H9 (cell line): ENCODE results near the gene LARP1. TPM values are rescaled to one million over a fixed set of nuclear protein-coding genes. Genes with fewer than 3 reads are reported as not detected.

ENCODE experiments used
- DNase-seq: peaks from one replicate; pipeline ENCODE4 v3.0.0-alpha.2; 2017
- H2AFZ ChIP-seq: one replicate; pipeline ENCODE4 v1.6.1; 2013; ENCODE audit warnings: mild to moderate bottlenecking, low read length, control low read depth, moderate library complexity
- H2AK5ac ChIP-seq: 2 replicates; pipeline ENCODE4 v1.6.1; 2013; ENCODE audit warnings: low read length, control low read depth, mixed read lengths; ENCODE audit not compliant: insufficient read length
- H2BK120ac ChIP-seq: one replicate; pipeline ENCODE4 v1.6.1; 2013; ENCODE audit warnings: low read depth, mild to moderate bottlenecking, low read length, control low read depth, inconsistent platforms; ENCODE audit not compliant: poor library complexity, severe bottlenecking
- H2BK12ac ChIP-seq: 2 replicates; pipeline ENCODE4 v1.6.1; 2013; ENCODE audit warnings: low read length, control low read depth, mixed read lengths, low read depth; ENCODE audit not compliant: insufficient read length
- H2BK15ac ChIP-seq: 2 replicates; pipeline ENCODE4 v1.6.1; 2013; ENCODE audit warnings: low read depth, low read length, control low read depth
- H2BK20ac ChIP-seq: one replicate; pipeline ENCODE4 v1.6.1; 2013; ENCODE audit warnings: low read depth, mild to moderate bottlenecking, low read length, control low read depth, inconsistent platforms; ENCODE audit not compliant: poor library complexity, severe bottlenecking
- H2BK5ac ChIP-seq: 2 replicates; pipeline ENCODE4 v1.6.1; 2013; ENCODE audit warnings: low read length, control low read depth, mixed read lengths; ENCODE audit not compliant: insufficient read length
- H3K14ac ChIP-seq: 2 replicates; pipeline ENCODE4 v1.6.1; 2013; ENCODE audit warnings: low read length, control low read depth; ENCODE audit not compliant: insufficient read depth
- H3K18ac ChIP-seq: 2 replicates; pipeline ENCODE4 v1.6.1; 2013; ENCODE audit warnings: low read depth, mild to moderate bottlenecking, mixed read lengths, low read length, control low read depth; ENCODE audit not compliant: insufficient read length
- H3K23ac ChIP-seq: 2 replicates; pipeline ENCODE4 v1.6.1; 2013; ENCODE audit warnings: low read length, control low read depth, mixed read lengths, low read depth; ENCODE audit not compliant: insufficient read length
- H3K23me2 ChIP-seq: 2 replicates; pipeline ENCODE4 v1.6.1; 2013; ENCODE audit warnings: low read depth, mild to moderate bottlenecking, mixed read lengths, low read length, control low read depth; ENCODE audit not compliant: insufficient read length, poor library complexity, severe bottlenecking
- H3K27ac ChIP-seq: 2 replicates; pipeline ENCODE4 v1.5.1; 2013; ENCODE audit warnings: low read length, control low read depth, mixed read lengths, low read depth; ENCODE audit not compliant: insufficient read length
- H3K27me3 ChIP-seq: 2 replicates; pipeline ENCODE4 v1.6.1; 2013; ENCODE audit warnings: low read length, control low read depth, inconsistent platforms; ENCODE audit not compliant: insufficient read depth
- H3K4ac ChIP-seq: 2 replicates; pipeline ENCODE4 v1.6.1; 2013; ENCODE audit warnings: low read depth, mild to moderate bottlenecking, control low read depth, inconsistent platforms, low read length, moderate library complexity
- H3K4me1 ChIP-seq: 2 replicates; pipeline ENCODE4 v1.6.1; 2013; ENCODE audit warnings: low read length, control low read depth, inconsistent platforms; ENCODE audit not compliant: insufficient read depth
- H3K4me2 ChIP-seq: 2 replicates; pipeline ENCODE4 v1.6.1; 2013; ENCODE audit warnings: low read length, control low read depth, mixed read lengths; ENCODE audit not compliant: insufficient read length, insufficient read depth
- H3K56ac ChIP-seq: 2 replicates; pipeline ENCODE4 v1.6.1; 2013; ENCODE audit warnings: low read depth, mild to moderate bottlenecking, mixed read lengths, low read length, control low read depth; ENCODE audit not compliant: insufficient read length
- H3K79me1 ChIP-seq: 2 replicates; pipeline ENCODE4 v1.6.1; 2013; ENCODE audit warnings: low read depth, mild to moderate bottlenecking, moderate library complexity, low read length, control low read depth, inconsistent platforms; ENCODE audit not compliant: insufficient read depth, poor library complexity, severe bottlenecking
- H3K79me2 ChIP-seq: 2 replicates; pipeline ENCODE4 v1.6.1; 2013; ENCODE audit warnings: low read length, control low read depth, inconsistent platforms; ENCODE audit not compliant: insufficient read depth
- H3K9ac ChIP-seq: 2 replicates; pipeline ENCODE4 v1.6.1; 2013; ENCODE audit warnings: low read length, control low read depth, mixed read lengths; ENCODE audit not compliant: insufficient read length; ENCODE audit errors: extremely low read depth
- H3K9me3 ChIP-seq: one replicate; pipeline ENCODE4 v1.6.1; 2013; ENCODE audit warnings: low read depth, low read length, inconsistent platforms; ENCODE audit not compliant: control insufficient read depth
- H3T11ph ChIP-seq: one replicate; pipeline ENCODE4 v1.6.1; 2013; ENCODE audit warnings: mild to moderate bottlenecking, low read length, control low read depth, inconsistent platforms
- H4K20me1 ChIP-seq: one replicate; pipeline ENCODE4 v1.6.1; 2013; ENCODE audit not compliant: control insufficient read depth, insufficient read length, insufficient read depth
- H4K5ac ChIP-seq: 2 replicates; pipeline ENCODE4 v1.6.1; 2013; ENCODE audit warnings: low read depth, mild to moderate bottlenecking, mixed read lengths, low read length, control low read depth; ENCODE audit not compliant: insufficient read length
- H4K8ac ChIP-seq: replicated peaks from 2 replicates; pipeline ENCODE4 v1.6.1; 2013; ENCODE audit warnings: low read length, control low read depth, mixed read lengths, low read depth; ENCODE audit not compliant: insufficient read length
- H4K91ac ChIP-seq: 2 replicates; pipeline ENCODE4 v1.6.1; 2013; ENCODE audit warnings: low read depth, mild to moderate bottlenecking, moderate library complexity, mixed read lengths, low read length, control low read depth; ENCODE audit not compliant: insufficient read length
- H3K27ac Mint-ChIP-seq, 3 experiments: 2 replicates in 2 of 3; 3 replicates in 1 of 3; pipeline ENCODE4 v1.8.0; 2020 to 2021; ENCODE audit warnings: mixed read lengths in 3 of 3, mild to moderate bottlenecking in 1 of 3, moderate library complexity in 1 of 3
- H3K27me3 Mint-ChIP-seq: 2 replicates; pipeline ENCODE4 v1.8.0; 2021; ENCODE audit warnings: low read depth, mild to moderate bottlenecking, moderate library complexity, mixed read lengths
- H3K36me3 Mint-ChIP-seq, 3 experiments: 2 replicates in 2 of 3; 3 replicates in 1 of 3; pipeline ENCODE4 v1.8.0; 2020 to 2021; ENCODE audit warnings: low read depth in 3 of 3, mixed read lengths in 3 of 3; ENCODE audit not compliant: insufficient read depth in 1 of 3
- H3K4me1 Mint-ChIP-seq, 2 experiments: 2 replicates each; pipeline ENCODE4 v1.8.0; 2020; ENCODE audit warnings: mixed read lengths in 2 of 2
- H3K4me3 Mint-ChIP-seq, 2 experiments: 2 replicates in 1 of 2; 3 replicates in 1 of 2; pipeline ENCODE4 v1.8.0; 2020 to 2021; ENCODE audit warnings: mild to moderate bottlenecking in 2 of 2, mixed read lengths in 2 of 2, moderate library complexity in 1 of 2
- H3K9me3 Mint-ChIP-seq, 2 experiments: 2 replicates in 1 of 2; 3 replicates in 1 of 2; pipeline ENCODE4 v1.8.0; 2020; ENCODE audit warnings: mild to moderate bottlenecking in 2 of 2, mixed read lengths in 2 of 2, moderate library complexity in 1 of 2
- WGBS: extraction: QIAGEN DNeasy Blood & Tissue Kit; methylation state at CpG from one replicate; pipeline ENCODE4 v1.1.7; 2013; ENCODE audit warnings: missing lambda C conversion rate, low lambda C conversion rate, mixed read lengths; ENCODE audit not compliant: insufficient read length; ENCODE audit errors: extremely low coverage; 5-methylcytosine and 5-hydroxymethylcytosine counted together
- total RNA-seq: library from RNA; stranded (reverse); gene quantifications from 2 replicates; pipeline ENCODE4 v1.2.1, GENCODE V29; 2021
- TF ChIP-seq, protein P1 (sequence below): fragments of 200-600 bp; sonication (generic); conservative IDR thresholded peaks from 3 replicates; pipeline ENCODE4 v1.8.0; 2021; ENCODE audit warnings: antibody characterized with exemption, mild to moderate bottlenecking

LARP1 gene
- total RNA-seq, 1 experiment from 2014 or later = 405 TPM

DNA sequence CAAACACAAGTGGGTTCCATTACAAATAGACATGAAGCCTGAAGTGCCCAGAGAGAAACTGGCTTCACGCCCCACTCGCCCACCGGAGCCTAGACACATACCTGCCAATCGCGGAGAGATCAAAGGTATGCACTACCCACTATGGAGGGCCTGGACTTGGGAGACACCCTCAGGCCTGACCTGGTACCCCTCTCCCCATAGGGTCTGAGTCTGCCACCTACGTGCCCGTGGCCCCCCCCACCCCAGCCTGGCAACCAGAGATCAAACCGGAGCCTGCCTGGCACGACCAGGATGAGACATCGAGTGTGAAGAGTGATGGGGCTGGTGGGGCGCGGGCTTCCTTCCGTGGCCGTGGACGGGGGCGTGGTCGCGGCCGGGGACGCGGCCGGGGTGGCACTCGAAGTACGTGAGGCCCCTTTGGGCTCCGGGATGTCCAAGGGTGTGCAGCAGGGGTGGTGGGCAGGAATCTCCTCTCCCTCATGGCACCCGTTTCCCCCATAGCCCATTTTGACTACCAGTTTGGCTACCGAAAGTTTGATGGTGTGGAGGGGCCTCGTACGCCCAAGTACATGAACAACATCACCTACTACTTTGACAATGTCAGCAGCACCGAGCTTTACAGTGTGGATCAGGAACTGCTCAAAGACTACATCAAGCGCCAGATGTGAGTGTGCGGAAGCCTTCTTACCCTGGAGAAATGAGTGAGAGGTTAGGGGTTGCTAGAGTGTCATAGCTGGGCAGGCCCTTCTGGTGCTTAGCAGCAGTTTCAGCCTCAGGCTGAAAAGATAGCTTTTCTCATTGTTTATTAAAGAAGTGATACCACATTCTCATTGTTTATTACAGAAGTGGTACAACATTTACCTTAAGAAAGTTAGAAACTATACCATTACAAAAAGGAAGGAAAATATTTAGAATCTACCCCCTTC lies 38.7 kb downstream of the LARP1 start:
- Mint-ChIP-seq H3K27me3 (no peaks in the 10 kb centered on the region), H3K36me3 (peaks cover 65 to 82% (median 79%) of the 10 kb centered on the region in 3 experiments; a peak in 6 of 7 replicates), H3K9me3 (no peaks in the 10 kb centered on the region), H3K4me1 (no peaks in the 10 kb centered on the region), H3K27ac (peak overlapping the region in 1 of 3 experiments; percentile 77; a peak in 4 of 7 replicates), H3K4me3 (no peak overlapping the region)
- H3K14ac ChIP-seq = no peak overlapping the region
- no peak overlapping the region for H3K9ac ChIP-seq
- no peak overlapping the region for H2BK12ac ChIP-seq
- no peak overlapping the region for H3K56ac ChIP-seq
- DNase-seq = no peak
- no peak overlapping the region for H3K23ac ChIP-seq
- H3K27me3 ChIP-seq = no peaks in the 10 kb centered on the region
- no peak overlapping the region for H3K27ac ChIP-seq
- H3K23me2 ChIP-seq = no peaks in the 10 kb centered on the region
- H3K9me3 ChIP-seq = no peaks in the 10 kb centered on the region
- WGBS = no CpG with 5 or more reads among the region's 32 CpGs
- no peak overlapping the region for H4K5ac ChIP-seq
- H3K4me1 ChIP-seq = no peaks in the 10 kb centered on the region
- H2BK15ac ChIP-seq = no peak overlapping the region
- H3T11ph ChIP-seq = no peak overlapping the region
- no peak overlapping the region for H4K91ac ChIP-seq
- H3K4me2 ChIP-seq = no peak overlapping the region
- peaks cover 3% of the 10 kb centered on the region; the same call in 1 of the 2 replicates for H3K79me2 ChIP-seq
- H2AFZ ChIP-seq = no peak overlapping the region
- no peak overlapping the region for H3K4ac ChIP-seq
- no peak overlapping the region for H2BK120ac ChIP-seq
- no peak overlapping the region for H3K18ac ChIP-seq
- H2AK5ac ChIP-seq = no peak overlapping the region
- TF ChIP-seq, protein P1, sequence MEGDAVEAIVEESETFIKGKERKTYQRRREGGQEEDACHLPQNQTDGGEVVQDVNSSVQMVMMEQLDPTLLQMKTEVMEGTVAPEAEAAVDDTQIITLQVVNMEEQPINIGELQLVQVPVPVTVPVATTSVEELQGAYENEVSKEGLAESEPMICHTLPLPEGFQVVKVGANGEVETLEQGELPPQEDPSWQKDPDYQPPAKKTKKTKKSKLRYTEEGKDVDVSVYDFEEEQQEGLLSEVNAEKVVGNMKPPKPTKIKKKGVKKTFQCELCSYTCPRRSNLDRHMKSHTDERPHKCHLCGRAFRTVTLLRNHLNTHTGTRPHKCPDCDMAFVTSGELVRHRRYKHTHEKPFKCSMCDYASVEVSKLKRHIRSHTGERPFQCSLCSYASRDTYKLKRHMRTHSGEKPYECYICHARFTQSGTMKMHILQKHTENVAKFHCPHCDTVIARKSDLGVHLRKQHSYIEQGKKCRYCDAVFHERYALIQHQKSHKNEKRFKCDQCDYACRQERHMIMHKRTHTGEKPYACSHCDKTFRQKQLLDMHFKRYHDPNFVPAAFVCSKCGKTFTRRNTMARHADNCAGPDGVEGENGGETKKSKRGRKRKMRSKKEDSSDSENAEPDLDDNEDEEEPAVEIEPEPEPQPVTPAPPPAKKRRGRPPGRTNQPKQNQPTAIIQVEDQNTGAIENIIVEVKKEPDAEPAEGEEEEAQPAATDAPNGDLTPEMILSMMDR = no peak
- no peak overlapping the region for H4K8ac ChIP-seq
- peaks cover 7% of the 10 kb centered on the region for H3K79me1 ChIP-seq
- no peak overlapping the region for H2BK5ac ChIP-seq
- no peak overlapping the region for H2BK20ac ChIP-seq
- H4K20me1 ChIP-seq = no peaks in the 10 kb centered on the region
